GM13976 (cell line): Measurements from ENCODE around the gene NAB1.

Source experiments
- DNase-seq: peaks from one replicate; pipeline ENCODE4 v3.0.0; 2012; ENCODE audit warnings: low spot score
- in situ Hi-C: fragments of 300-500 bp; cut with MboI; formaldehyde crosslinking; loops from one replicate; pipeline ENCODE4 v1.12.0; 2022; ENCODE audit warnings: low sequenced_read_pairs, mixed read lengths, inconsistent platforms; ENCODE audit not compliant: unreplicated experiment
- TF ChIP-seq, protein P1 (sequence below): IDR thresholded peaks from 2 replicates; pipeline ENCODE4 v1.5.1; 2012; ENCODE audit warnings: borderline replicate concordance, mild to moderate bottlenecking; ENCODE audit not compliant: insufficient read depth; ENCODE audit errors: extremely low read depth, missing control alignments, control extremely low read depth

The NAB1 gene

DNA sequence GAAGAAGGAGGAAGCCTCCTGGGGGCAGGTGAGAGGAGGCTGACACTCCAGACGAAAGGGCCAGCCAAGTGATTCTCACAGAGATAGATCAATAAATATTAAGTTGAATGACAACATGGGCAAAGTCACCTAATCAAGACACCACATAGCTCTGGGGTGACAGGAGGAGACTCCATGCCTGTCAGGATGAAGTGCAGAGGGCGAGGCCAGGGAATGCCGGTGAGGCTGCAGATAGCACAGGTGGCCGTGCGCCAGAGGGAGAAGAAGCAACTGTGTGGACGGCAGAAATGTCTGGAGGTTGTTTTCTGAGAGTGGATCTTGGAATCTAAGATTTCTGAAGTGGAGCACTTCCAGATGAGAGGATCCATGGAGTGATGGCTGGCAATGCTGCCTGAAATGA lies 71.4 kb downstream of the NAB1 start:
- in situ Hi-C loops = no loop called here
- TF ChIP-seq, protein P1, sequence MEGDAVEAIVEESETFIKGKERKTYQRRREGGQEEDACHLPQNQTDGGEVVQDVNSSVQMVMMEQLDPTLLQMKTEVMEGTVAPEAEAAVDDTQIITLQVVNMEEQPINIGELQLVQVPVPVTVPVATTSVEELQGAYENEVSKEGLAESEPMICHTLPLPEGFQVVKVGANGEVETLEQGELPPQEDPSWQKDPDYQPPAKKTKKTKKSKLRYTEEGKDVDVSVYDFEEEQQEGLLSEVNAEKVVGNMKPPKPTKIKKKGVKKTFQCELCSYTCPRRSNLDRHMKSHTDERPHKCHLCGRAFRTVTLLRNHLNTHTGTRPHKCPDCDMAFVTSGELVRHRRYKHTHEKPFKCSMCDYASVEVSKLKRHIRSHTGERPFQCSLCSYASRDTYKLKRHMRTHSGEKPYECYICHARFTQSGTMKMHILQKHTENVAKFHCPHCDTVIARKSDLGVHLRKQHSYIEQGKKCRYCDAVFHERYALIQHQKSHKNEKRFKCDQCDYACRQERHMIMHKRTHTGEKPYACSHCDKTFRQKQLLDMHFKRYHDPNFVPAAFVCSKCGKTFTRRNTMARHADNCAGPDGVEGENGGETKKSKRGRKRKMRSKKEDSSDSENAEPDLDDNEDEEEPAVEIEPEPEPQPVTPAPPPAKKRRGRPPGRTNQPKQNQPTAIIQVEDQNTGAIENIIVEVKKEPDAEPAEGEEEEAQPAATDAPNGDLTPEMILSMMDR = no peak
- DNase-seq = no peak

DNA sequence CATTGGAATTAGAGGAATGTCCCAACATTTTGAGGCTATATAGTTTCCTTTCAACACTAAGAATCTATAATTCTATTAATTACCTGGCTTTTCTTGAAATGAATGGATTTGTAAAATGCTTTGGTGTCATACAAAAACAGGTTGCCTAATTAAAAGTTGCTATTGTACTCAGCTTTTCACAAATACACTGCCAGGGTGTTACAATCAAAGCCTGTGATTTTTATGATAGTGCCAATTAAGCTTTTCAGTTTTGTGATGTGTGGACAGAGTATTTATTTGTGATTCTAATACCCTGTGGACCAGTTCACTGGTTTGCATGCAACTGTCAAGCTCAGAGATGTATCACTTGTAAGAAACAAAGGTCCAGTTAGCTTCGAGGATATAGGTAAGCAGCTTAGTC lies 71.8 kb downstream of the NAB1 start:
- in situ Hi-C loops = no loop called here
- DNase-seq = no peak
- TF ChIP-seq, protein P1 = no peak

DNA sequence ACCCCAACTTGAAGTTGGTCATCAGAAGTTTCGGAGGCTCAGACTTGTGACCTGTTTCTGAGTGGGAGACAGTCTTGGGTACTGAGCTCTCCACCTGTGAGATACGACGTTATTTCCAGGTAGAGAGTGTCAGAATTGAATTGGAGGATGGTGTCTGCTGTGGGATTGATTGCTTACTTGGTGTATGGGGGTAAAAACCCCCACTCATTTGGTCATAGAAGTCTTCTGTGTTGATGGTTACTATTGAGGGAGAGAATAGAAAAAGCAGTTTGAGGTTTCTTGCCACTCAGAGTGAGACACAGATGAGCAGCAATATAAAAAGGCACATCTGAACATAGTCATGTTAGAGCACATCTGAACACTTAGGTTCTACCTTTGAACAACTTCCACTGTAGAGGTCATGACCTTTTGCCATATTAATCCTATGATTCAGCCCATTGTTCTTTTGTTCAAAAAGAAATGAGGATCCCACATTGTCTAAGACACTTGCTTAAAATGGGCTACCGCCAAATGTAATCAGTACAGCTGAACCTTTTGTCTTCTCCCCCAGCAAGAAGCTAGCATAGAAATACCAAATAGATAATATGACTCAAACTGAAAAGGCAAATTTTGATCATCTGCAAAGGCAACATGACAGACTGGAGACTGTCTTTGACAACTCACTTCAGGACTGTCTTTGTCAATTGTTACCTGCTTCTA lies 73.3 kb downstream of the NAB1 start:
- in situ Hi-C loops = no loop called here
- DNase-seq = peak; percentile 32
- TF ChIP-seq, protein P1 = no peak

DNA sequence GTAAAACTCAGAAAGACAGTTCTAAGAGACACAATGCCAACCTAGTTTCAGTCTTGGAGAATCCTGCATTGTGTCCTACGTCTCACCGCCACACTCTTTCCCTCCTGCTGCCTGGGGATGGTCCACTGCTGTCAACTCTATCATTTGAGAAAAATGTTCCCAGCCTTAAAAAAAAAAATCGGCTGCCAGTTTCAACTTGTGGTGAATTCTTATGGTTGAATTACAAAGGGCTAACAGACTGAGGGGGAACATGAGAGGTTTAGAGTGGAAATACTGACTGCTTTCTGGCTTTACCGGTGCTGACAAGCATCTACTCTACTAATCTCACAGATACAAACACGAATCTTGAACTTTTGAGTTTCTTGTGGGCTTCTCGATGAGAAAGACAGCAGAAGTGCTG lies 74.0 kb downstream of the NAB1 start:
- no peak for DNase-seq
- in situ Hi-C loops = no loop called here
- TF ChIP-seq, protein P1 = no peak

DNA sequence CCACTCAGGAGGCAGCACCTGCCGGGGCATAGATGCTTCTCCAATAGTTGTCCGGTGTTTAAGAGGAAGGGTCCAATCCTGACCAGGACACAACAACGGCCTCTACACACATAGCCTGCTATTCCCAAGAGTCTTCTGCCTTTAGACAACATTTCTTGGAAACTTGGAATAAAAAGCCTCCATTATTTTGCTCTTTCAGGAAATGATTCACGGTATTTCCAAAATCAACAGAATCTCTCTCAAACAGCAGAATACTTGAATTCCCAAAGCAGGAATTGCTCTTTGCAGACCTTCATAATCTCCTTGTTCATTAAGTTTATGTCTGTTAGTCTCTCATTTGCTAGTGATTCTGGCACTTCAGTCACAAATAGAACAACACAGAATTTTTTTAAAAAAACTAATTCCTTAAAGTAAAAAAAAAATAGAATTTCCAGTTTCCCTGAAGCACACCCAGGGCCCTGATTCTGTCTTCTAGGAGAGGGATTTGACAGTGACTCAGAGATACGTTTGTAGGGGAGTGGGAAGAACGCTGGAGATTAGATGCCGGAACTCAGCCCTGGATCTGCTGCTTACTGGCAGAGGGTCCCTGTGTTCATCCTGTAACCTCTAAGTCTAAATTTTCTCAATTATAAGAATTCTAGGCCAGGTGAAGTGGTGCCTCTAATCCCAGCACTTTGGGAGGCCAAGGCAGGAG lies 74.7 kb downstream of the NAB1 start:
- no peak for DNase-seq

DNA sequence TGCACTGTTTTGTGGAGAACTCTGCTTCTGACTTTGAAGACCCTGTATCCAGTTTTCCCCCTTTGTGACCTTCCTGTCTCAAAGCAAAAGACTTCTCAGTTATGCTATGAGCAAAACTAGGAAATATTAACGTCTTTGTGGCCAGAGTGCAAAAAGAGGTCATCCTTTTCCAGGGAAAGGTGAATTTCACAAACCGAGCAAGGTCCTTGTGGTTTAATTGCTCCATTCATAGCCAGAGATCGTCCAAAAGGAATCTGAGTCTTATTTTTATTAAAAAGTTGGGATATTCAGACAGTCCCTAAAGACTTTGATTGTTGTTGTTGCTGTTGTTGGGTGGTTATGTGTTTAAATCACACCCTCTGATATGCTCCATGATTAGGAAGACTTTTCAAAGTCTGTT lies 77.4 kb downstream of the NAB1 start:
- no peak for DNase-seq
- TF ChIP-seq, protein P1 = no peak
- in situ Hi-C loops = no loop called here

More for the DNA sequence above, 74.7 kb downstream of the NAB1 start:
- in situ Hi-C loops = no loop called here
- TF ChIP-seq, protein P1 = no peak
